Tibial artery (tissue), 4 donors: ENCODE measurements around the gene SLC35F6.
"Not testable (repeated sequence)": the region's sequence is repeated elsewhere in the genome, so short reads cannot be mapped to it uniquely, and the experiment has no call there.

Experiments used
- DNase-seq, 2 donors: peaks; one replicate each; pipeline ENCODE4 v3.0.0-alpha.2; 2019
- H3K27ac ChIP-seq, 2 donors: fragments of 200-600 bp; sonication (generic) in 1 of 2; 1 replicate in 1 of 2; 2 replicates in 1 of 2; pipeline ENCODE4 v1.5.1; 2018 to 2019; ENCODE audit warnings: mild to moderate bottlenecking in 1 of 2
- H3K27me3 ChIP-seq, 2 donors: fragments of 200-600 bp; sonication (generic) in 1 of 2; one replicate each; pipeline versions ENCODE4 v1.5.1 to v1.6.0; 2016 to 2019
- H3K36me3 ChIP-seq, 3 donors: fragments of 200-600 bp; sonication (generic) in 2 of 3; one replicate each; pipeline ENCODE4 v1.5.1; 2016 to 2019; ENCODE audit warnings: mild to moderate bottlenecking in 2 of 3
- H3K4me1 ChIP-seq, 4 donors: fragments of 200-600 bp; sonication (generic) in 2 of 4; 1 replicate in 3 of 4; 2 replicates in 1 of 4; pipeline ENCODE4 v1.5.1; 2016 to 2019
- H3K4me3 ChIP-seq, 2 donors: fragments of 200-600 bp; sonication (generic) in 1 of 2; 1 replicate in 1 of 2; 2 replicates in 1 of 2; pipeline ENCODE4 v1.5.1; 2018 to 2019; ENCODE audit warnings: mild to moderate bottlenecking in 2 of 2
- H3K9me3 ChIP-seq, 3 donors: fragments of 200-600 bp; sonication (generic) in 1 of 3; one replicate each; pipeline ENCODE4 v1.5.1; 2016 to 2019
- intact Hi-C: fragments of 100-400 bp; cut with DNase I; formaldehyde crosslinking; loops from one replicate; pipeline ENCODE4 v1.15.0; 2023; ENCODE audit warnings: low total_unique reads
- TF ChIP-seq, protein P1 (sequence below), 2 experiments: fragments of 200-600 bp in 1 of 2; fragments of 450-650 bp in 1 of 2; IDR thresholded peaks; one replicate each; pipeline ENCODE4 v1.5.1; 2017 to 2019; ENCODE audit warnings: antibody characterized with exemption in 2 of 2, mild to moderate bottlenecking in 1 of 2, moderate library complexity in 1 of 2

SLC35F6 gene

DNA sequence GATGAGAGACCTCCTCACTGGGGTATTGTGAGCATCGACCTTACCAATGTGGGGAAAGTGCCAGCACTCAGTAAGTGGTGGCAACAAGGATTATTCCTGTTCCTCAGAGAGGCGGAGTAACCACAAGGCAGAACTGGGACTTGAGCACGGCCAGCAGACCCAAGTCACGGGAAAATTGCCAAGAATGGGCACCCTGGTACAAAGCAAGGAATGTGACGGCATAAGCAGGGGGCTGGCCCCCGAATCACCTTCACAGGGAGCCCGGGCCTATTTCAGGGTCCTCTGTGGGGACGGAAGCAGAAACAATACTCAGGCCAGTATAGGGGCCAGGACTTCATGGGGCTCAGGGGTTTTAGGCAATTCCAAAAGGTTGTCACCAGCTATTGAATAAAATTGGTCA, 47.2 kb downstream of the SLC35F6 start:
- TF ChIP-seq, protein P1, sequence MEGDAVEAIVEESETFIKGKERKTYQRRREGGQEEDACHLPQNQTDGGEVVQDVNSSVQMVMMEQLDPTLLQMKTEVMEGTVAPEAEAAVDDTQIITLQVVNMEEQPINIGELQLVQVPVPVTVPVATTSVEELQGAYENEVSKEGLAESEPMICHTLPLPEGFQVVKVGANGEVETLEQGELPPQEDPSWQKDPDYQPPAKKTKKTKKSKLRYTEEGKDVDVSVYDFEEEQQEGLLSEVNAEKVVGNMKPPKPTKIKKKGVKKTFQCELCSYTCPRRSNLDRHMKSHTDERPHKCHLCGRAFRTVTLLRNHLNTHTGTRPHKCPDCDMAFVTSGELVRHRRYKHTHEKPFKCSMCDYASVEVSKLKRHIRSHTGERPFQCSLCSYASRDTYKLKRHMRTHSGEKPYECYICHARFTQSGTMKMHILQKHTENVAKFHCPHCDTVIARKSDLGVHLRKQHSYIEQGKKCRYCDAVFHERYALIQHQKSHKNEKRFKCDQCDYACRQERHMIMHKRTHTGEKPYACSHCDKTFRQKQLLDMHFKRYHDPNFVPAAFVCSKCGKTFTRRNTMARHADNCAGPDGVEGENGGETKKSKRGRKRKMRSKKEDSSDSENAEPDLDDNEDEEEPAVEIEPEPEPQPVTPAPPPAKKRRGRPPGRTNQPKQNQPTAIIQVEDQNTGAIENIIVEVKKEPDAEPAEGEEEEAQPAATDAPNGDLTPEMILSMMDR (IDR thresholded peaks at IDR 0.05), result no peak
- no peak overlapping the region for H3K4me3 ChIP-seq
- no peaks in the 10 kb centered on the region for H3K9me3 ChIP-seq
- DNase-seq, result no peak
- H3K4me1 ChIP-seq, result no peaks in the 10 kb centered on the region
- H3K27ac ChIP-seq, result no peak overlapping the region
- H3K27me3 ChIP-seq, result peaks cover 0 to 24% of the 10 kb centered on the region in 2 donors
- H3K36me3 ChIP-seq, result no peaks in the 10 kb centered on the region
- intact Hi-C loops, result no loop called here

DNA sequence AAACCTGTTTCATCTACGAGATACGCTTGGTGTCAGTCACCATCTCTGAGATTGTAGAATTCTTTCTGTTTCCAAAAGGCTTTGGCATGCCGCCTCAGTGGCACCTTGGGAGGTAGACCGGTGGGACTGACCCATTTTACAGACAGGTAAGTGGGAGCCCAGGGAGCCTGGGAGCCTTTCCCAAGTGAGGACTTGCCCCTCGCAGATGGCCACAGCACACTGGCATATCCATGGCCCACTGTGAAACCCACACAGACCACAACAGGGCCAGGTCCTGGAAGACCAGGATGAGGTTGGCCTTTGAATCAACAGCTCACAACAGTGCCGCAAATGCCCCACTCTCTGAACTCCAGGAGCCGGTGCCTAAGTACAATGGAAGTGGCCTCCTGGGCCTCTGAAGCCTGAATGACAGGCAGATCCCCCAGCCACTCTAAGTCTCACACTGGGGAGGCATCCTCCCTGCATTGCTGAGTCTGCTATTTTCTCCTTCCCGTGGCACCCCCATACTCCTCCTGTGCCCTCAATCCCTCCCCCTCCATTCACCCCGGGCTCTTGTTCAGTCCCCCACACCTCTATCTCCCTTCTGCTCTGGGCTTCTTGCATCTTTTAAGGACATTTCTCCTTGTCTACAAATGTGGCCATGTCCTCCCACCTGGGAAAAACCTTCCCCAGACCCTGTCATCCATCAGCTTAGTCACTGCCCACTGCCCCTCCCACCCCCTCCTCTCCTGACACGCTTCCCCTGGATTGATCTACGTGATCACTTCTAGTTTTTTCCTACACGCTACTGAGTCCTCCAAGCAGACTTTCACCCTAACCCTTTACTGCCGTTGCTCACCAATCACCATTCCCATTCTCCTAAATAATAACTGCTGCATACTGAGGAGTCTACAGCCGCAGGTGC, 48.0 kb downstream of the SLC35F6 start:
- Histone ChIP-seq H3K27me3 (peaks cover 0 to 31% of the 10 kb centered on the region in 2 donors), H3K9me3 (no peaks in the 10 kb centered on the region), H3K4me3 (no peak overlapping the region), H3K27ac (no peak overlapping the region), H3K36me3 (no peaks in the 10 kb centered on the region), H3K4me1 (no peaks in the 10 kb centered on the region)
- intact Hi-C loops, result no loop called here
- DNase-seq, result no peak
- TF ChIP-seq, protein P1 (IDR thresholded peaks at IDR 0.05), result no peak

DNA sequence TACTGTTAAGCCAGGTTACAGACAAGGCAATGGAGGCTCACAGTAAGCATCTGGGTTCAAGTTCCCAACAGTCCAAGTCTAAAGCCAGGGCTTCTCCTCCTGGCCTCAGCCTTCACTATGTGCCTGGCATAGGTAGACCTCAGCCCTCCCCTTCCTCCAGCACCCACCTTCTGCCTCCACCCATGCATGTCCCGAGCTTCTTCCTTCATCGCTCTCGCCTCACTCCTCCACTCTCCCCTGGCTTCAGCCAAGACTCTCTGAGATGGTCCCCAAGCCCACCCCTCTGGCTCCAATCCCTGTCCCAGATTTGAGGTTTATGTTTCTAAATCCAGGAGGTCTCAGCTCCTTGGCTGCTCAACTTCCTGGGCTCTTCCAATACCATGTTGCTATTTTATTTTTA, 48.6 kb downstream of the SLC35F6 start:
- no peak overlapping the region for H3K4me3 ChIP-seq
- no peaks in the 10 kb centered on the region for H3K4me1 ChIP-seq
- H3K36me3 ChIP-seq, result no peaks in the 10 kb centered on the region
- H3K9me3 ChIP-seq, result no peaks in the 10 kb centered on the region
- no peak for DNase-seq
- peaks cover 0 to 31% of the 10 kb centered on the region in 2 donors for H3K27me3 ChIP-seq
- intact Hi-C loops, result no loop called here
- TF ChIP-seq, protein P1 (IDR thresholded peaks at IDR 0.05), result no peak
- H3K27ac ChIP-seq, result no peak overlapping the region

DNA sequence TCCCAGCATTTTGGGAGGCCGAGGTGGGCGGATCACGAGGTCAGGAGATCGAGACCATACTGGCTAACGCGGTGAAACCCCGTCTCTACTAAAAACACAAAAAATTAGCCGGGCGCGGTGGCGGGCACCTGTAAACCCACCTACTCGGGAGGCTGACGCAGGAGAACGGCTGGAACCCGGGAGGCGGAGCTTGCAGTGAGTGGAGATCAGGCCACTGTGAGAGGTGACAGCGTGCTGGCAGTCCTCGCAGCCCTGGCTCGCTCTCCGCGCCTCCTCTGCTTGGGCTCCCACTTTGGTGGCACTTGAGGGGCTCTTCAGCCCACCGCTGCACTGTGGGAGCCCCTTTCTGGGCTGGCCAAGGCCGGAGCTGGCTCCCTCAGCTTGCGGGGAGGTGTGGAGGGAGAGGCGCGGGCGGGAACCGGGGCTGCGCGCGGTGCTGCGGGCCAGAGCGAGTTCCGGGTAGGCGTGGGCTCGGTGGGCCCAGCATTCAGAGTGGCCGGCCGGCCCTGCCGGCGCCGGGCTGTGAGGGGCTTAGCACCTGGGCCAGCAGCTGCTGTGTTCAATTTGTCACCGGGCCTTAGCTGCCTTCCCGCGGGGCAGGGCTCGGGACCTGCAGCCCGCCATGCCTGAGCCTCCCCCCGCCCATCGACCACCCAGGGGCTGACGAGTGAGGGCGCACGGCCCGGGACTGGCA, 50.1 kb downstream of the SLC35F6 start:
- intact Hi-C loops, result not testable (repeated sequence)

DNA sequence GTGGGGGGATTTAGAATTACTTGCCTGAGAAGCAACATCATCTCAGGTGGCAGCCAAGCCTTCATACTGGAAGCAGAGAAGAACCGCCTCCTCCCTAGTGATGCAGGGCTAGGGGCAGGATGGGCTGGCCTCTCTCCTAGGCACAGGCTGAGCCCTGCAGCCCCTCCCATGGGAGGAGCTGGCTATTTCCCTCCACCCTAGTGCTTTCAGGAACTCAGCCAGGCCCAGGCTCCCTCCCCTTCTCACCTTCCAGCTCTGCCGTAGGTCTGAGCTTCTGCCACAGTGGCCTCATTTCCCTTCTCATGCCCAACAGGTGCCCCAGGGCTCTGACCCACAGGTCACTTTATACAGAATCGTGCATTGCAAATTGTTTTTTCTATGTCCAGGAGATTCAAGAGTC, 52.8 kb downstream of the SLC35F6 start:
- H3K27ac ChIP-seq, result no peak overlapping the region
- TF ChIP-seq, protein P1 (IDR thresholded peaks at IDR 0.05), result no peak
- H3K9me3 ChIP-seq, result no peaks in the 10 kb centered on the region
- H3K36me3 ChIP-seq, result no peaks in the 10 kb centered on the region
- DNase-seq, result no peak
- H3K4me1 ChIP-seq, result no peaks in the 10 kb centered on the region
- peaks cover 0 to 32% of the 10 kb centered on the region in 2 donors for H3K27me3 ChIP-seq
- intact Hi-C loops, result no loop called here
- H3K4me3 ChIP-seq, result no peak overlapping the region

More for the DNA sequence above, 50.1 kb downstream of the SLC35F6 start:
- H3K4me1 ChIP-seq, H3K4me3 ChIP-seq, H3K9me3 ChIP-seq, DNase-seq, H3K36me3 ChIP-seq, H3K27ac ChIP-seq: not testable (repeated sequence)
- H3K27me3 ChIP-seq, result peaks cover 0 to 36% of the 10 kb centered on the region in 2 donors

DNA sequence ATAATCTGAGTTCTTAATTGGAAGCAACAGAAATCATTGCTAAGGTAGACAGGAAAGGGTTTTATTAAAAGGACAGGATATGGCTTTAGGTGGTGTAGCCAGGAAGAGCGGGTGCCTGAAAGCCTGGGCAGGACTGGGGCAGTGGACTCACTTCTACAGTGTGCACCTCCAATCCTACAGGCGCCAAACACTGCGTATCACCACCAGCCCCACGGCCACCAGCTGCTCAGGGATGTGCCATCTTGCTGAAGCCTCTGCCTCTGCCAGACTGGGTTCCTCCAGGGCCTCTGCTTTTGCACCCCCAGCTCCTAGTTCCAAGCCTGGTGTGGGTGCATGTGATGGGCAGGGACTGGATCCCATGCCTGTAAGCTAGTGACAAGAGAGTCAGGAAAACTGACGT, 54.2 kb downstream of the SLC35F6 start:
- TF ChIP-seq, protein P1 (IDR thresholded peaks at IDR 0.05), result no peak
- no peaks in the 10 kb centered on the region for H3K36me3 ChIP-seq
- intact Hi-C loops, result no loop called here
- no peak for DNase-seq
- no peak overlapping the region for H3K27ac ChIP-seq
- H3K27me3 ChIP-seq, result peaks cover 0 to 31% of the 10 kb centered on the region in 2 donors
- H3K9me3 ChIP-seq, result no peaks in the 10 kb centered on the region
- peaks cover 0 to 8% (median 2%) of the 10 kb centered on the region in 4 donors for H3K4me1 ChIP-seq
- no peak overlapping the region for H3K4me3 ChIP-seq
